Measurements from ENCODE around the gene FARP1. TPM values are rescaled to one million over a fixed set of nuclear protein-coding genes. Genes with fewer than 3 reads are reported as not detected.

FARP1 gene
- total RNA-seq, 5 donors from 2014 or later (not counting 1 experiment from before 2014, with no cell fraction given) = 0.51 to 2.0 (median 1.0) TPM

DNA sequence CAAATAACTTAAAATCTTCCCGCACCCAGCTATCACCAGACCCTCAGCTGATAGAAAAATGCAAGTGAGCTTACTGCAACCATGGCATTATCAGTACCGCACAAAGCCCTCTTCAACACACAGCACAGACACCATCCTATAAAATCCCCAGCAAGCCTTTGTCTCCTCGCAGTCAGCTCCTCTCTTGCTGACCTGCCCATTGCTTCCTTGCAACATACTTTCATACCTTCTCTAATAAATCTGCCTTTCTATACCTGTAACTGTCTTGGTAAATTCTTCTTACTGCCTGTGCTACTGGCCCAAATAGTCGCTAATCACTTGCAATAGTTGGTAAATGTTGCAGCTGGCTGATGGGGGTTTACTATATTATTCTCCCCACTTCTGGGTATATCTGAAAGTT is 43.3 kb upstream of the FARP1 start:
- ChIA-PET POLR2A (interaction anchor here in 1 of 2 donors (0.6 kb wide), 1 partner anchor 293 kb away, joined by 6 read pairs; no protein-coding TSS in a partner anchor), CTCF (no interaction called here)
- WGBS (ENCODE audit: insufficient coverage) = 67% methylated on average over 3 of the region's 4 CpGs
- H3K36me3 Mint-ChIP-seq = no peaks in the 10 kb centered on the region
- no peaks in the 10 kb centered on the region for H3K9me3 Mint-ChIP-seq
- H3K4me1 Mint-ChIP-seq = no peaks in the 10 kb centered on the region
- H3K27ac ChIP-seq (ENCODE audit: low read length) = no peak overlapping the region
- H3K36me3 ChIP-seq (ENCODE audit: control insufficient read depth in 2 of 2, extremely low read depth in 1 of 2, insufficient read depth in 1 of 2, low read length in 1 of 2) = no peaks in the 10 kb centered on the region
- H3K27me3 ChIP-seq (replicated peaks in 1 of 2; ENCODE audit: control insufficient read depth in 2 of 2, extremely low read depth in 1 of 2, insufficient read depth in 2 of 2, low read length in 1 of 2) = peaks cover 0 to 8% of the 10 kb centered on the region in 2 experiments
- no peaks in the 10 kb centered on the region for H3K9me3 ChIP-seq
- H3K4me3 ChIP-seq (ENCODE audit: control insufficient read depth in 1 of 2, extremely low read depth in 1 of 2, low read length in 1 of 2) = no peak overlapping the region
- H3K4me1 ChIP-seq (ENCODE audit: control insufficient read depth in 1 of 2, extremely low read depth in 1 of 2, insufficient read depth in 2 of 2, low read length in 2 of 2) = no peaks in the 10 kb centered on the region
- ATAC-seq (replicated peaks in 1 of 4) (no peak), DNase-seq (no peak)
- H3K27me3 Mint-ChIP-seq = peaks cover 21 to 25% of the 10 kb centered on the region in 2 donors
- no peak overlapping the region for H3K4me3 Mint-ChIP-seq
- no peak overlapping the region for H3K27ac Mint-ChIP-seq

DNA sequence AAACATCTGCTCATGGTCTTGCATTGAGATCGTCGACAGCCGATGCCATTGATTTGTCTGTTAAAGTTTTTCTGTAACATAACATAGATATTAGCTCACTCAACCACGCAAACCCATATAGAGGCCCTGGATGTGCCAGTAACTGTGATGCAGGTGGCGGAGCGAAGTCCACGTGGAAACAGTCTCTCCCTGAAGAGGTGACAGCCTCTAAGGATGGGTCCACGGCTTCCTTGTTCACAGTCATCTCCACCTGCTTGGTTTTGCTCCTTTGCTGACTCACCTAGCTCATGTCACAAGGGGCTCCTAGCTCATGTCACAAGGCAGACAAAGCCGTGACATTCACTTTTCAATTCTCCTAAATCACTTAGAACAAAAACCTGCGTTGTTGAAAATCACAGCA is 42.4 kb upstream of the FARP1 start:
- Mint-ChIP-seq H3K4me3 (no peak overlapping the region), H3K4me1 (no peaks in the 10 kb centered on the region), H3K9me3 (no peaks in the 10 kb centered on the region), H3K36me3 (no peaks in the 10 kb centered on the region), H3K27me3 (peaks cover 21 to 28% of the 10 kb centered on the region in 2 donors), H3K27ac (no peak overlapping the region)
- Histone ChIP-seq H3K4me1 (ENCODE audit: control insufficient read depth in 1 of 2, extremely low read depth in 1 of 2, insufficient read depth in 2 of 2, low read length in 2 of 2) (no peaks in the 10 kb centered on the region), H3K36me3 (ENCODE audit: control insufficient read depth in 2 of 2, extremely low read depth in 1 of 2, insufficient read depth in 1 of 2, low read length in 1 of 2) (no peaks in the 10 kb centered on the region), H3K27ac (ENCODE audit: low read length) (no peak overlapping the region), H3K9me3 (no peaks in the 10 kb centered on the region), H3K4me3 (ENCODE audit: control insufficient read depth in 1 of 2, extremely low read depth in 1 of 2, low read length in 1 of 2) (no peak overlapping the region), H3K27me3 (replicated peaks in 1 of 2; ENCODE audit: control insufficient read depth in 2 of 2, extremely low read depth in 1 of 2, insufficient read depth in 2 of 2, low read length in 1 of 2) (peaks cover 0 to 8% of the 10 kb centered on the region in 2 experiments)
- POLR2A ChIA-PET = no interaction called here
- 75% methylated on average over 7 of the region's 10 CpGs for WGBS (ENCODE audit: insufficient coverage)
- no peak for DNase-seq
- CTCF ChIA-PET = no interaction called here
- no peak for ATAC-seq (replicated peaks in 1 of 4)

DNA sequence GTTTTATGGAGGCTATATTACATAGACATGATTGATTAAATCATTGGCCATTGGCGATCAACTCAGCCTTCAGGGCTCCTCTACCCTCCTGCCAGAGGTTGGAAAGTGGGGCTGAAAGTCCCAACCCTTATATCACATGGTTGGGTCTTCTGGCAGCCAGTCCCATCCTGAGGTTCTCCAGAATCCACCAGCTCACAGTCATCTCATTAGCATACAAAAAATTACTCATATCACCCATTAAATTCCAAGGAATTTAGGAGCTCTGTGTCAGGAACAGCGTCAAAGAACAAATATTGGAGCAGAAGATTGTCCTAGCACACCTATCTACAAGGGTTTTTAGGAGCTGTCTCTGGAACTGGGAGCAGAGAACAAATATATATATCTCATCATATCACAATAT is 39.4 kb upstream of the FARP1 start:
- POLR2A ChIA-PET = no interaction called here
- ATAC-seq (replicated peaks in 1 of 4) (no peak), DNase-seq (no peak)
- CTCF ChIA-PET = no interaction called here
- Mint-ChIP-seq H3K4me1 (no peaks in the 10 kb centered on the region), H3K9me3 (peaks cover 0 to 5% (median 0%) of the 10 kb centered on the region in 3 donors), H3K27me3 (peaks cover 2 to 10% of the 10 kb centered on the region in 2 donors), H3K27ac (no peak overlapping the region), H3K4me3 (no peak overlapping the region), H3K36me3 (no peaks in the 10 kb centered on the region)
- H3K4me1 ChIP-seq (ENCODE audit: control insufficient read depth in 1 of 2, extremely low read depth in 1 of 2, insufficient read depth in 2 of 2, low read length in 2 of 2) = no peaks in the 10 kb centered on the region
- no CpG with 5 or more reads among the region's 2 CpGs for WGBS (ENCODE audit: insufficient coverage)
- no peaks in the 10 kb centered on the region for H3K27me3 ChIP-seq (replicated peaks in 1 of 2; ENCODE audit: control insufficient read depth in 2 of 2, extremely low read depth in 1 of 2, insufficient read depth in 2 of 2, low read length in 1 of 2)
- no peak overlapping the region for H3K27ac ChIP-seq (ENCODE audit: low read length)
- H3K4me3 ChIP-seq (ENCODE audit: control insufficient read depth in 1 of 2, extremely low read depth in 1 of 2, low read length in 1 of 2) = no peak overlapping the region
- H3K9me3 ChIP-seq = no peaks in the 10 kb centered on the region
- H3K36me3 ChIP-seq (ENCODE audit: control insufficient read depth in 2 of 2, extremely low read depth in 1 of 2, insufficient read depth in 1 of 2, low read length in 1 of 2) = no peaks in the 10 kb centered on the region

DNA sequence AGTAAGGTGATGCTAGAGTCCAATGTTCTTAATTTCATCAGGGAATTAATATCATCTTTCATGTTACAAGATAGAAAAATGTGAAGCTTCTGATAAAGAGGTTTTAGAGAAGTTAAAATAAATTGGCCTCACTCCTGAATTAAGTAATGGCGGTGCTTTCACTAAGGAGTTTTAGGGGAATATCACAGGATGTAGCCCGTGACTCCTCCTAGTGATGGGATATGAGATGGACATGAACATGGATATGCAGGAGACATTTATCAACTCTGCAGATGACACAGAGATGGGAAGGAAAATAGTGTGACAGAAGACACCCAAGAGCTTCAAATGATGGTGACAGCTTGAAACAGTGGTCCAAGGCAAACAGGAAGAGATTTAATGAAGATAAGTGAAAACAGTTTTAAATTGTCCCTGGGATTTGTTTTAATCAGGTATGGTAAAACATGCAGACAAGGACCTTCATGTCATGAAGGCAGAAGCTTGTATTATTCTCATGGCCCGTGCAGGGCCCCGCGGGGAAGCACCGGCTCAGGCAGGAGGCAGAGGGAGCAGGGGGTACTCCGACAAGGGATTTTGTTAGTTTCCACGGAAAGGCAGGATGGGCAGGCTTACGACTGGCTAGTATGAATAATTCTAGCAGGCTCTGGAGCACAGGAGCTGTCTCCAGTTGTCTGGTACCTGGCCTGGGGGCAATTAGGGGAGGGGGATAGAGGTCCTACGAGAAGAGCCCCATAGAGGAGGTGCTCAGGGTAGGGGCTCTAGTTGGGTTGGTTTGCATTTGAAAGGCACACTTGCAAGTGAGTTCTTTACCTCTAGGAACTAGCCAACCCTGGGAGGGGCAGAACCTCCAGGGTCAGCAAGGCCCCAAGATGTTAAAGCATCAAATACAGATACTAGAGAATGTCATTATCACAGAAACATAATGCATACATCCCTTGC is 38.7 kb upstream of the FARP1 start:
- CTCF ChIA-PET = no interaction called here
- Mint-ChIP-seq H3K9me3 (peaks cover 0 to 5% (median 0%) of the 10 kb centered on the region in 3 donors), H3K36me3 (no peaks in the 10 kb centered on the region), H3K27ac (no peak overlapping the region), H3K27me3 (peaks cover 0 to 8% of the 10 kb centered on the region in 2 donors), H3K4me1 (no peaks in the 10 kb centered on the region), H3K4me3 (no peak overlapping the region)
- DNase-seq (no peak), ATAC-seq (replicated peaks in 1 of 4) (no peak)
- H3K27me3 ChIP-seq (replicated peaks in 1 of 2; ENCODE audit: control insufficient read depth in 2 of 2, extremely low read depth in 1 of 2, insufficient read depth in 2 of 2, low read length in 1 of 2) = no peaks in the 10 kb centered on the region
- H3K27ac ChIP-seq (ENCODE audit: low read length) = no peak overlapping the region
- 86% methylated on average over 10 of the region's 10 CpGs for WGBS (ENCODE audit: insufficient coverage)
- POLR2A ChIA-PET = no interaction called here
- H3K4me3 ChIP-seq (ENCODE audit: control insufficient read depth in 1 of 2, extremely low read depth in 1 of 2, low read length in 1 of 2) = no peak overlapping the region
- H3K4me1 ChIP-seq (ENCODE audit: control insufficient read depth in 1 of 2, extremely low read depth in 1 of 2, insufficient read depth in 2 of 2, low read length in 2 of 2) = no peaks in the 10 kb centered on the region
- H3K36me3 ChIP-seq (ENCODE audit: control insufficient read depth in 2 of 2, extremely low read depth in 1 of 2, insufficient read depth in 1 of 2, low read length in 1 of 2) = no peaks in the 10 kb centered on the region
- H3K9me3 ChIP-seq = no peaks in the 10 kb centered on the region

DNA sequence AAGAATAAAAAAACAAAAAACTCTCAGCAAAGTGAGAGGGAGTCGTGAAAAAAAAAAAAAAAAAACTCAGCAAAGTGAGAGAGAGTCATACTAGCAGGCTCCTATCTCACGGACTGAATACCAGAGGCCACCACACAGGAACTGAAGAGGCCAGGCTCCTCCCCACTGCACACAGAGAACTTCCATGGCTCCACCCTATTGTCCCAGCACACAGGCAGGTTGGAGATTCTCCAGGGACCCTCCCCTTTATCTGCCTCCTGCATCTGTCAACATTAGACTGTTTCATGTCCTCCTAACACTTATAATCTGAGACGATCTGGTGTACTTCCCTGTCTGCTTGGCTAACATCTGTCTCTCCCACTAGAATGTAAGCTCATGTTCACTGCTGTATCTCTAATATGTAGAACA is 37.0 kb upstream of the FARP1 start:
- peaks cover 0 to 8% of the 10 kb centered on the region in 2 donors for H3K27me3 Mint-ChIP-seq
- 67% methylated on average over 1 of the region's 3 CpGs for WGBS (ENCODE audit: insufficient coverage)

DNA sequence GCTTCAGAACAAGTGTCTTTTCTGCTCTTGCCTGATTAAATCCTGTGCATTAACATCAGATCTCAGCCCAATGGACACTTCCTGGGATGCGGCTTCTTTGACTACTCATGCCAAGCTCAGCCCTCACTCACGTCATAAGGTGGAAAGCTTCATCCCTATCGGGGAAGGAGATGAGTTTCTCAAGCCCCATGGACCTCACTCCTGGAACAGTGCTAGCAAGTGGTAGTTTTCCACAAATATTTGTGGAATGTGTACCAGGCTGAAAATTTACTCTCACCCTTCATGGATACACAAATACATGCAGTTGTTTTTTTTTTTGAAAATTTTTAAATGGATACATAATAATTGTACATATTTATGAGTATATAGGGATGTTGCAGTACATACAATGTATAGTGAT is 34.6 kb upstream of the FARP1 start:
- H3K4me1 ChIP-seq (ENCODE audit: control insufficient read depth in 1 of 2, extremely low read depth in 1 of 2, insufficient read depth in 2 of 2, low read length in 2 of 2) = no peaks in the 10 kb centered on the region
- ATAC-seq (replicated peaks in 1 of 4) (no peak), DNase-seq (no peak)
- Mint-ChIP-seq H3K4me3 (no peak overlapping the region), H3K9me3 (peaks cover 0 to 5% (median 0%) of the 10 kb centered on the region in 3 donors), H3K27me3 (peaks cover 0 to 16% of the 10 kb centered on the region in 2 donors), H3K27ac (no peak overlapping the region), H3K4me1 (no peaks in the 10 kb centered on the region), H3K36me3 (no peaks in the 10 kb centered on the region)
- no peaks in the 10 kb centered on the region for H3K36me3 ChIP-seq (ENCODE audit: control insufficient read depth in 2 of 2, extremely low read depth in 1 of 2, insufficient read depth in 1 of 2, low read length in 1 of 2)
- CTCF ChIA-PET = no interaction called here
- no peak overlapping the region for H3K4me3 ChIP-seq (ENCODE audit: control insufficient read depth in 1 of 2, extremely low read depth in 1 of 2, low read length in 1 of 2)
- H3K27ac ChIP-seq (ENCODE audit: low read length) = no peak overlapping the region
- no CpG with 5 or more reads among the region's 3 CpGs for WGBS (ENCODE audit: insufficient coverage)
- H3K27me3 ChIP-seq (replicated peaks in 1 of 2; ENCODE audit: control insufficient read depth in 2 of 2, extremely low read depth in 1 of 2, insufficient read depth in 2 of 2, low read length in 1 of 2) = no peaks in the 10 kb centered on the region
- H3K9me3 ChIP-seq = no peaks in the 10 kb centered on the region
- POLR2A ChIA-PET = no interaction called here

More for the DNA sequence above, 37.0 kb upstream of the FARP1 start:
- Mint-ChIP-seq H3K36me3 (no peaks in the 10 kb centered on the region), H3K9me3 (peaks cover 0 to 5% (median 0%) of the 10 kb centered on the region in 3 donors), H3K4me3 (no peak overlapping the region), H3K4me1 (no peaks in the 10 kb centered on the region), H3K27ac (no peak overlapping the region)
- Histone ChIP-seq H3K9me3 (no peaks in the 10 kb centered on the region), H3K4me1 (ENCODE audit: control insufficient read depth in 1 of 2, extremely low read depth in 1 of 2, insufficient read depth in 2 of 2, low read length in 2 of 2) (no peaks in the 10 kb centered on the region), H3K27me3 (replicated peaks in 1 of 2; ENCODE audit: control insufficient read depth in 2 of 2, extremely low read depth in 1 of 2, insufficient read depth in 2 of 2, low read length in 1 of 2) (no peaks in the 10 kb centered on the region), H3K27ac (ENCODE audit: low read length) (no peak overlapping the region), H3K4me3 (ENCODE audit: control insufficient read depth in 1 of 2, extremely low read depth in 1 of 2, low read length in 1 of 2) (no peak overlapping the region), H3K36me3 (ENCODE audit: control insufficient read depth in 2 of 2, extremely low read depth in 1 of 2, insufficient read depth in 1 of 2, low read length in 1 of 2) (no peaks in the 10 kb centered on the region)
- DNase-seq (no peak), ATAC-seq (replicated peaks in 1 of 4) (no peak)
- ChIA-PET POLR2A (no interaction called here), CTCF (no interaction called here)

Data from T-cell (primary cell).